Rectal smooth muscle tissue (tissue), 1 donor: Measurements from ENCODE around the gene HAO1.
"Not testable (repeated sequence)": the region's sequence is repeated elsewhere in the genome, so short reads cannot be mapped to it uniquely, and the experiment has no call there.

Source experiments
- H3K27ac ChIP-seq: one replicate; pipeline ENCODE4 v1.7.0; 2013; ENCODE audit warnings: low read depth, low read length, inconsistent platforms
- H3K27me3 ChIP-seq: one replicate; pipeline ENCODE4 v1.7.0; 2013; ENCODE audit warnings: low read length; ENCODE audit not compliant: control insufficient read depth, insufficient read depth
- H3K36me3 ChIP-seq: one replicate; pipeline ENCODE4 v1.7.0; 2013; ENCODE audit warnings: low read length; ENCODE audit not compliant: control insufficient read depth, insufficient read depth
- H3K4me1 ChIP-seq: one replicate; pipeline ENCODE4 v1.7.0; 2013; ENCODE audit warnings: low read length; ENCODE audit not compliant: control insufficient read depth, insufficient read depth
- H3K4me3 ChIP-seq: one replicate; pipeline ENCODE4 v1.7.0; 2013; ENCODE audit warnings: low read length
- H3K9ac ChIP-seq: one replicate; pipeline ENCODE4 v1.7.0; 2013; ENCODE audit warnings: low read length

HAO1 gene

GRCh38 chr20:7841971-7842310 lies 98.3 kb downstream of the HAO1 start:
- Histone ChIP-seq H3K36me3 (no peaks in the 10 kb centered on the region), H3K9ac (no peak overlapping the region), H3K4me3 (no peak overlapping the region), H3K4me1 (no peaks in the 10 kb centered on the region), H3K27me3 (no peaks in the 10 kb centered on the region), H3K27ac (no peak overlapping the region)

- Histone ChIP-seq H3K4me1 (no peaks in the 10 kb centered on the region), H3K27ac (no peak overlapping the region), H3K27me3 (no peaks in the 10 kb centered on the region), H3K4me3 (no peak overlapping the region), H3K36me3 (no peaks in the 10 kb centered on the region), H3K9ac (no peak overlapping the region)
Measured at GRCh38 chr20:7841291-7841970, 98.8 kb downstream of the HAO1 start.

GRCh38 chr20:7836076-7836475 lies 104.2 kb downstream of the HAO1 start:
- Histone ChIP-seq H3K27ac (no peak overlapping the region), H3K4me1 (no peaks in the 10 kb centered on the region), H3K9ac (no peak overlapping the region), H3K27me3 (no peaks in the 10 kb centered on the region), H3K36me3 (no peaks in the 10 kb centered on the region), H3K4me3 (no peak overlapping the region)

- not testable (repeated sequence) for H3K4me1 ChIP-seq, H3K4me3 ChIP-seq, H3K27ac ChIP-seq, H3K9ac ChIP-seq, H3K36me3 ChIP-seq, H3K27me3 ChIP-seq
Measured at GRCh38 chr20:7834441-7834840, 105.8 kb downstream of the HAO1 start.
